Stimulated activated CD4-positive, alpha-beta T cell treated with anti-CD3 and anti-CD28 coated beads, TNF-alpha, amount 100 ng/mL, for 48 hours (primary cell): ENCODE data around the gene NEU4.
"Not testable (repeated sequence)": the region's sequence is repeated elsewhere in the genome, so short reads cannot be mapped to it uniquely, and the experiment has no call there.

Experiments used
- DNase-seq, 3 donors: peaks; one replicate each; pipeline ENCODE4 v3.0.0-alpha.2; 2020; ENCODE audit warnings: low read depth in 3 of 3

NEU4 gene

GRCh38 chr2:241808721-241809382 is at the start of gene NEU4:
NEU4 (plus strand) TSS chr2:241809193; CDS start chr2:241814485, 5,292 bp downstream.
- no peak for DNase-seq

- not testable (repeated sequence) for DNase-seq
Measured at GRCh38 chr2:241759893-241760292, 49.1 kb upstream of the NEU4 start.

GRCh38 chr2:241760301-241760771 is 48.7 kb upstream of the NEU4 start:
- DNase-seq, result no peak

- DNase-seq, result no peak
Measured at GRCh38 chr2:241762321-241762932, 46.6 kb upstream of the NEU4 start.

- DNase-seq, result peak in 2 of 3 donors; percentile 13 to 18
Measured at GRCh38 chr2:241762933-241763369, 46.0 kb upstream of the NEU4 start.

- DNase-seq, result no peak
Measured at GRCh38 chr2:241763551-241764274, 45.3 kb upstream of the NEU4 start.

GRCh38 chr2:241764275-241765241 is 44.4 kb upstream of the NEU4 start:
- DNase-seq, result no peak

GRCh38 chr2:241767464-241768250 is 41.3 kb upstream of the NEU4 start:
- DNase-seq, result no peak

- no peak for DNase-seq
Measured at GRCh38 chr2:241768251-241768711, 40.7 kb upstream of the NEU4 start.

- no peak for DNase-seq
Measured at GRCh38 chr2:241768850-241769249, 40.1 kb upstream of the NEU4 start.

GRCh38 chr2:241769819-241770184 is 39.2 kb upstream of the NEU4 start:
- DNase-seq, result no peak

- DNase-seq, result no peak
Measured at GRCh38 chr2:241770185-241770935, 38.6 kb upstream of the NEU4 start.

- no peak for DNase-seq
Measured at GRCh38 chr2:241770936-241771285, 38.1 kb upstream of the NEU4 start.

- no peak for DNase-seq
Measured at GRCh38 chr2:241771286-241772062, 37.5 kb upstream of the NEU4 start.

GRCh38 chr2:241772063-241772499 is 36.9 kb upstream of the NEU4 start:
- DNase-seq, result peak in 1 of 3 donors; percentile 19

- DNase-seq, result no peak
Measured at GRCh38 chr2:241773511-241774418, 35.2 kb upstream of the NEU4 start.

GRCh38 chr2:241774419-241775222 is 34.4 kb upstream of the NEU4 start:
- DNase-seq, result no peak
